GM18511 (cell line): ENCODE measurements around the gene CBLB.

Source experiments
- ATAC-seq: cut with Tn5 transposase; IDR thresholded peaks from one replicate; pipeline ENCODE4 v1.9.1; 2021; ENCODE audit warnings: mild to moderate bottlenecking, moderate library complexity; ENCODE audit not compliant: unreplicated experiment

CBLB gene

DNA sequence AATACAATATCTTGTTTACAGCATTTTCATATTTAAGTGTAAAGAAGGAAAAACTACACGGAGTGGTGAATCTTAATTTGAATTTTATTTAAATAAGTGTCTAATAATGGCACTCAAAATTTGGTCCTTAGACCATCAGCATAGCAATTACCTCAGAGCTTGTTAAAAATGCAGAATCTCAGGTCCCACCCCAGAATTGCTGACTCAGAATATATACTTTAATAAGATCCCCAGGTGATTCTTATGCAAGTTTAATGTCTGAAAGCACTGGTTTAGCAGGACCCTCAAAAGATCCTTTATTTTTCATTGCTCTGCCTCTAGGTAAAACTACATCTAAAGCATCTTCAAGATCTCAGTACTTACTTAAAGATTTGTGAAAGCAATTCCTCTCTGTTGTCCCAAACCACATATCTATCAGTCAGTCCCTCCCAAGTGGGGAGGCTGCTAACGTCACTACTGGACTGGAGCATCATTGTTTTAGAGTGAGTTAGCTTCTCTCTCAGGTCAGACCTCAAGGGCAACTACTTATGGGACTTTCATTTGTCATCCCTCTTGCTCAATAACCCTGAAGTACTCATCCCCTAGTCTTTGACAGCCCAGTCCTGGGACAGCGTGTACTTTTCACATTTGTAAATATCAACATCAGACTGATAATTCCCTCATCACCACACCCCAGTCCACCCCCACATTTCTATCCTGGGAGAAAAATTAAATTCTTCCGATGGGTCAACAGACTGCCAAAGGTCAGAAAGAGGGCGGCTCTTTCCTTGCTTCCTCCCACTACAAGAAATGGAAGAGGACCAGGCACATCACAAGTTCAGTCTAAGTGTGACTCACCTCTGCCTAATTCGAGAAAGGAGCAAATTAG lies 76.7 kb downstream of the CBLB start:
- no peak for ATAC-seq

DNA sequence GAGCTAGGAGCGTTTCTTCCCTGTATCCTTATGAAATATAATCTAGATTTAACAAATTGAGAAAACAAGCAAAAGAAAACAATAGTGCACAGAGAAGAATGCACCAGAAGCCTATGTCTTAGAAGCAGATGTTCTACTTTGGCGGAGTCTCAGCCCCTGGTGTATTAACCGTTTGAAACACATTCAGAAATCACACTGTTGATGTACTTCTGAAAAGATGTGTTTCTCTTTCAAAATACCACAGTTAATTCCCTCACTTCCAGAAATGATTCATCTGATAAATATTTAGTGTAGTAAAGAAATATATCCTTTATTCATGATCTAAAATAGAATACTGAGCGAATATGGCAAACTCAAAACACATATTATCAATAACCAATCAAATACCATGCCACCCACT lies 77.7 kb downstream of the CBLB start:
- no peak for ATAC-seq

DNA sequence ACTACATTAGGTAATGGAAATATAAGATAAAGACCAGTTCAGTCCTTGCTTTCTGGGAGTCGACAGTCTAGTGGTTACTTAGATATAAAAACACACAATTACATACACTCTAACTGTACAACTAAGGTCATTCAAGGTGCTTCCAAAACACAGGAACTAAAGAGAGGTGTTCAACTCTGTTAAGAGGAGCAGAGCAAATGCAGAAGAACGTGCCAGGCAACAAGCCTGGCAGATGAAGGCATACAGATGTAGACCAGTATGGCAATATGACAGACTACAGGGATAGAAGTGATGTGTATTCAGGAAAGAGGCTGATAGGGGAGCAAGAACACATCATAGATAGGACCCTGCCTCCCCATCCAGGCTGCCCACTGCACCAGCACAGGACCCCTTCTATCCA lies 78.3 kb downstream of the CBLB start:
- ATAC-seq: no peak

DNA sequence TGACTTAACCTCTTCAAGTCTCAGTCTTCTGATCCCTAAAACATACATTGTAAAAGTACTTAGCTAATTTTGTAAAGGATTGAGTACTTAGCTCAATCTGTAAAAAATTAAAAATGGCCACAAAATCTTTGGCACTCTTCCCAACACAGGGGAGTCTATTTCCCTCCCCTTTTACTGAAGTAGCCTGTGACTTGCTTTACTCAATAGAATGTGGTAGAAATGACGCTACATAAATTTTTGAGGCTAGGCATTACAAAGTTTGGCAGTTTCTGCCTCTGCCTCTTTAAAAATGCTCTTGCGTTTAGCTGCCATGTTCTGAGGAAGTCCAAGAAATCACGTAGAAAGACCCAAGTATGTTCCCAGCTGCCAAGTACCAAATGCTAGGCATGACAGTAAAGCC lies 80.2 kb downstream of the CBLB start:
- ATAC-seq: no peak

DNA sequence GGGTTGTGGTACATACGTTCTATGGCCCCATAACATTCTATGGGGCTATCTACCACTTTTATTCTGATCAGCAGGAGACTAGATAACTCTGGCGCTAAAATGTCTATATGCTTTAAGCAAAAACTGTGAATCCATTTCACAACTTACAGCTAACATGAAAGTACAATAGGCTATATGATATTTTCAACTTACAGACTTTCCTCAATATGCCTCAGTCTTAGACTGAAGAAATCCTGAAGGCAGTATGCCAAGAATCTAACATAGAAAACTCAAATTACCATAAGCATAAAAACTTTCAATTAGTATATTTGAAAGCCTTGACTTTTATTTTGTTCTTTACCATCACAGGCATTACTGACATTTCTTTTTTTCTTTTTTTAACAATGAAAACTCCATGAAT lies 81.4 kb downstream of the CBLB start:
- ATAC-seq: no peak

DNA sequence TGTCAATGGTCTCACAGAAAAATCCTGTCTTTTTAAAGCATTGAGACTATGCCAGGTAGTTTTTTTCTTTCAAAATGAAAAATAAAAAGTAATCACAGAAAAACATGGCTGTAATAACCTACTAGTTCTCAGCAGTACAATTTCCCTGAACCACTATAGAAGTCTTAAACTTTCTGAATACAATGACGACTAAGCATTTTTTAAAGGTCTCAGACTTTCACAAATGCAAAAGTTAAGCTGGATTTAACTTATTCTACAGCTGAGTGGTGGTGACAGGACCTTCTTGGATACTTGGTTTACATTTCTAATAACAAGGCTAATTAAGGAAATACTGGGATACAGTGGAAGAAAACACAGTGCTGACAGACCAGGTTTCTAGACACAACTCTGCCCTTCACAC lies 81.8 kb downstream of the CBLB start:
- no peak for ATAC-seq

GRCh38 chr3:105786241-105786640 lies 82.6 kb downstream of the CBLB start:
- ATAC-seq: no peak

- no peak for ATAC-seq
Measured at GRCh38 chr3:105785803-105786202, 83.0 kb downstream of the CBLB start.

- ATAC-seq: no peak
Measured at GRCh38 chr3:105783631-105784030, 85.2 kb downstream of the CBLB start.

DNA sequence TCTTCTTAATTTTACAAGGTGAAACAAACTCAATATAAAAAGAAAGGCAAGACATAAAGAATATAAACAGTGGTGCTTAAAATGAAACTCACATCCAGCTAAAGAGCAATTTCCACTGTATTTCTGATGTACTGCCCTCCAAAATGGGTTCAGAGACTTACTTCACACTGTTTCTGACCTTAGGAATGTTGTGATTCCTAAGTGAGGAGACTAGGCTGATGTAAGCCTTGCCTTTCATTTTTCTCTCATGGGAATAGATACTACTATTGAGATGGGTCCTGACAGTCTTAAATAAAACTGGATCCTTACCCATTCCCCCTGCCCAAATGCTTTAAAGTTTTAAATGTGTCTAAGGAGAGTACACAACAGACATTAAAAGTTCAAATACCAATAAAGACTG lies 86.9 kb downstream of the CBLB start:
- no peak for ATAC-seq

DNA sequence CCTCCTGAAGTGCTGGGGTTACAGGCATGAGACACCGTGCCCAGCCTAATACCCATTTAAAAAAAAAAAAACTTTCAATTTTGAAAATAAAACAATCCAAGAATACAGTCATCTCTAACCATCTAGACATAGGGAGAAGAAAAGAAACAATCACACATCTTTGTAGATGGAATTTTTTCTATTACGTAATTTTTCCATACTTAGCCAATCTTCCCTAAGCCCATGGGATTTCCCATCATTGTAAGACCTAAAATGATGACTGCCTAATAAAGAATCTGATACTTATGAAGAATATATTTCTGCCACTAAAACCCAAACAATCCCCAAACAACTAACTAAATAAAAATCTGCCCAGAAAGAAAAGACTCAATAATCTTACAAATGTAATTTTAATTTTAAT lies 88.7 kb downstream of the CBLB start:
- ATAC-seq: no peak

DNA sequence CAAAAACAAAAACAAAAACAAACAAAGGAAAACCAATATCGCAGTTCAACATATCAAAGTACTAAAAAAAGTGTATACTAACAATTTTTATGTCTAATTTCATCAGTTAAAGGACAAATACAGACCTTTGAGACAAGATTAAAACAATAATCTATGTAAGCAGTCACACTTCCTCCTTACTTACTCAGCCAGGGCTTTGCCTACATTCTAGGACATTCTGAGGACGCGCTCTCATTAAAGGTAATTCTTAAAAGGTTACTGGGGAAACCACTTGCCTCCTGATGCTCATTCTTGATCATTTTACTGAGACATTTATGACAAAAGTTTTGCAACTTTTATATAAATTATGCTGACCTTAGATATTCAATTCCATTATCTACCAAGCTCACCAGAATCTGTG lies 93.4 kb downstream of the CBLB start:
- ATAC-seq: no peak

DNA sequence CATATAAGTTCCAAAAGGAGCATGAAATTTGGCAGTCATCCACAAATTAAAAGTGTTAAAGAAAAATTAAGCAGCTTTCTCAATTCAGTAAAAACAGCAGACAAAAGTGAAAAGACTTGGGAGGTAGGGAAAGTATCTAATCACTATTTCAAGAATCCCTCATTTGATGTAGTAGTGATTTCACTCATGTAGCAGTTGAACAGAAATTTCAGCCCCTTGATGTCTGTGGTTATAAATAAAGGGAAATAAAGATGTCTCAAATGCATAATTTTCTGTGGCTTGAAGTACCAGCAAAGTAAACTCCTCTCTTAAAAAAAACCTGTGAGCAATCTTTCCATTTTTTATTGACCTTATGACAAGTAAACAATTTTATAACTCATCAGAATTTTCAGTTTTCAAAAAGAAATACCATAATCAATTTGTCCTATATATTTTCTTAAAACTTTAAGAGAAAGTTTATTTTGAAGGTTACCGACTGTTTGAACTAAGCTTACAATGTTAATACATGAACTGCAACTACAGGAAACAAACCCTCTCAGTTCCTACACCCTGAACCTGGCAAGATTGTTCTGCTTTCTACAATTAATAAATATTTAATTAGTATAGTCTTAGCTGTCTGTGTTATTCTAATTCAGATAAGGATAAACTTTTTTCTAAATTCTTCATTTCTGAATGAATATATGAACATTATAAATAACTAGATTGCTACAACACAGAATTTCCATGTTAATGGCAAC lies 94.2 kb downstream of the CBLB start:
- ATAC-seq: peak; percentile 39

DNA sequence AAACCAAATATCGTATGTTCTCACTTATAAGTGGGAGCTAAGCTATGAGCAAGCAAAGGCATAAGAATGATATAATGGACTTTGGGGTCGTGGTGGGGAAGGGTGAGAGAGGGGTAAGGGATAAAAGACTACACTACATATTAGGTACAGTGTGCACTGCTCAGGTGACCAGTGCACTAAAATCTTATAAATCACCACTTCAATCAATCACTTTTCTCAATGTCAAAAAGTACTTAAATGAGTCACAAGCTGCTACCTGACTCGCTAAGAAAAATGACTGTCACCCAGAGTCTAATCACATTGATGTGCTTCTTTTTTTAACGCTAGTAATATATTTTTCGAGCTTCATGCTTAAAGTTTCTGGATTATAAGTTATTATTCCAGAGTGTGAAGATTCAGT lies 95.5 kb downstream of the CBLB start:
- no peak for ATAC-seq

- no peak for ATAC-seq
Measured at GRCh38 chr3:105772635-105773034, 96.2 kb downstream of the CBLB start.

DNA sequence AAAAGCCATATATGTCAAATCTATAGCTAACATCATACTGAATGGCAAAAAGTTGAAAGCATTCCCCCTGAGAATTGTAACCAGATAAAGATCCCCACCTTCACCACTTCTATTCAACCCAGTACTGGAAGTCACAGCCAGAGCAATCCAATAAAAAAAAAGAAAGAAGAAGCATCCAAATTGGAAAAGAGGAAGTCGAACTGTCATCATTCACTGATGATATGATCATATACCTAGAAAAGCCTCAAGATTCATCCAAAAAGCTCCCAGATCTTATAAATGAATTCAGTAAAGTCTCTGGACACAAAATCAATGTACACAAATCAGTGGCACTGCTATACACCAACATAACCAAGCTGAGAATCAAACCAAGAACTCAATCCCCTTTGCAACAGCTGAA lies 97.4 kb downstream of the CBLB start:
- no peak for ATAC-seq

- no peak for ATAC-seq
Measured at GRCh38 chr3:105770410-105770809, 98.4 kb downstream of the CBLB start.

- ATAC-seq: no peak
Measured at GRCh38 chr3:105767776-105768175, 101.0 kb downstream of the CBLB start.

- ATAC-seq: no peak
Measured at GRCh38 chr3:105767216-105767615, 101.6 kb downstream of the CBLB start.

DNA sequence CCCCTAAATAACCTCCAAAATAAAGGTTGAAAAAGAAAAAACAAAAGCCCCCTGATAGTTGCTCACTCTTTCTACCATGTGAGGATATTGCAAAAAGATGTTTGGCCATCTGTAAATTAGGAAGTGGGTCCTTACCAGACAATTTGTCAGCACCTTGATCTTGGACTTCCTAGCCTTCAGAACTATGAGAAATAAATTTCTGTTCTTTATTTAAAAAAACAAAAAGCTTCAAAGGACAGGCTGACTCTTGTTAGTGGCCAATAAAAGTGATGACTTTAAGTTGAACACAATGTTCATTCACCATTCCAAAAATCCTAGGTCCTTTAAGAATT lies 103.5 kb downstream of the CBLB start:
- peak; percentile 11 for ATAC-seq

DNA sequence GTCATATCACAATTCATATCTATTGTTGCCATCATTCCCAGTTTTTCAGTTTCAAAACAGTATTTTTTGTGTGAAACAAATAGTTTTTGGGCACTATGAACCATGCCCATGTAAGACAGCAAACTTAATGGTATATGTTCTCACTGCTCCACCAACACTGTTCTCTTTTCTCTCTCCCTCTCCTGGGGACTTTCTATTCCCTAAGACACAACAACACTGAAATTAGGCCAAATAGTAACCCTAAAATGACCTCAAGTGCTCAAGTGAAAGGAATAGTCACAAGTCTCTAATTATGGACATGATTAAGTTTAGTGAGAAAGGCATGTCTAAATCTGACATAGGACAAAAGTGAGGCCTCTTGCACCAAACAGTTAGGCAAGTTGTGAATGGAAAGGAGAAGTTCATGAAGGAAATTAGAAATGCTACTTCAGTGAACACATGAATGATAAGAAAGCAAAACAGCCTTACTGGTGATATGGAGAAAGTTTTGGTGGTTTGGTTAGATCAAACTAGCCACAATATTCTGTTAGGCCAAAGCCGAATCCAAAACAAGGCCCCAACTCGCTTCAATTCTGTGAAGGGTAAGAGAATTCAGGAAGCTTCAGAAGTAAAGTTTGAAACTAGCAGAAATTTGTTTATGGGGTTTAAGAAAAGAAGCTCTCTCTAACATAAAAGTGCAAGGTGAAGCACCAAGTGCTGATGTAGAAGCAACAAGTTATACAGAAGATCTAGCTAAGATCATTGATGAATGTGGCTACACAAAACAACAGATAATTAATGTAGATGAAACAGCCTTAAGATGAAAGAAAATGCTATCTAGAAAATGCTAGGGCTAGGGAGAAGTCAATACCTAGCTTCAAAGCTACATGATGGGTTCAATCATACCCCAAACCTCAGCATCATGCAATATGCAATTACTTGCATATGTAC lies 104.2 kb downstream of the CBLB start:
- ATAC-seq: peak; percentile 60
